ENCODE measurements around the gene HINT2.

The HINT2 gene

GRCh38 chr9:35800530-35800929 lies 14.3 kb downstream of the HINT2 start:
- Histone ChIP-seq H3K27me3 (ENCODE audit: control insufficient read depth, low read length) (no peaks in the 10 kb centered on the region), H3K4me2 (ENCODE audit: low read length) (no peak overlapping the region), H3K27ac (ENCODE audit: low read depth, low read length) (no peak overlapping the region)

GRCh38 chr9:35798658-35799374 lies 16.0 kb downstream of the HINT2 start:
- H3K4me3 ChIP-seq (ENCODE audit: low read length): no peak overlapping the region
- no peaks in the 10 kb centered on the region for H3K4me1 ChIP-seq (ENCODE audit: control insufficient read depth, low read length)
- no peaks in the 10 kb centered on the region for H3K9me2 ChIP-seq (replicated peaks; ENCODE audit: control insufficient read depth, low read length)
- no peaks in the 10 kb centered on the region for H3F3A ChIP-seq (ENCODE audit: control insufficient read depth, insufficient read depth)
- H4K20me1 ChIP-seq (ENCODE audit: control insufficient read depth, insufficient read depth, low read depth, low read length): no peaks in the 10 kb centered on the region
- no peaks in the 10 kb centered on the region for H3K27me3 ChIP-seq (ENCODE audit: control insufficient read depth, low read length)
- TF ChIP-seq CTCF (IDR thresholded peaks at IDR 0.05; ENCODE audit: low read depth, low read length, poor library complexity, severe bottlenecking): no peak
- TF ChIP-seq EZH2phosphoT487 (IDR thresholded peaks at IDR 0.05; ENCODE audit: borderline replicate concordance, low read length): no peak
- H3K27ac ChIP-seq (ENCODE audit: low read depth, low read length): no peak overlapping the region
- H3K4me2 ChIP-seq (ENCODE audit: low read length): no peak overlapping the region
- H3K36me3 ChIP-seq (ENCODE audit: control insufficient read depth, low read length): no peaks in the 10 kb centered on the region
- no peaks in the 10 kb centered on the region for H3K79me2 ChIP-seq (ENCODE audit: control insufficient read depth, low read length)
- H3K9me3 ChIP-seq (ENCODE audit: control insufficient read depth, insufficient read depth, low read length): no peaks in the 10 kb centered on the region

More at GRCh38 chr9:35800530-35800929, 14.3 kb downstream of the HINT2 start:
- H4K20me1 ChIP-seq (ENCODE audit: control insufficient read depth, insufficient read depth, low read depth, low read length): no peaks in the 10 kb centered on the region
- no peaks in the 10 kb centered on the region for H3K4me1 ChIP-seq (ENCODE audit: control insufficient read depth, low read length)
- no peaks in the 10 kb centered on the region for H3K36me3 ChIP-seq (ENCODE audit: control insufficient read depth, low read length)
- TF ChIP-seq EZH2phosphoT487 (IDR thresholded peaks at IDR 0.05; ENCODE audit: borderline replicate concordance, low read length) (no peak), CTCF (IDR thresholded peaks at IDR 0.05; ENCODE audit: low read depth, low read length, poor library complexity, severe bottlenecking) (no peak)
- no peaks in the 10 kb centered on the region for H3K79me2 ChIP-seq (ENCODE audit: control insufficient read depth, low read length)
- no peaks in the 10 kb centered on the region for H3K9me3 ChIP-seq (ENCODE audit: control insufficient read depth, insufficient read depth, low read length)
- no peak overlapping the region for H3K4me3 ChIP-seq (ENCODE audit: low read length)
- H3F3A ChIP-seq (ENCODE audit: control insufficient read depth, insufficient read depth): no peaks in the 10 kb centered on the region
- no peaks in the 10 kb centered on the region for H3K9me2 ChIP-seq (replicated peaks; ENCODE audit: control insufficient read depth, low read length)

DNA sequence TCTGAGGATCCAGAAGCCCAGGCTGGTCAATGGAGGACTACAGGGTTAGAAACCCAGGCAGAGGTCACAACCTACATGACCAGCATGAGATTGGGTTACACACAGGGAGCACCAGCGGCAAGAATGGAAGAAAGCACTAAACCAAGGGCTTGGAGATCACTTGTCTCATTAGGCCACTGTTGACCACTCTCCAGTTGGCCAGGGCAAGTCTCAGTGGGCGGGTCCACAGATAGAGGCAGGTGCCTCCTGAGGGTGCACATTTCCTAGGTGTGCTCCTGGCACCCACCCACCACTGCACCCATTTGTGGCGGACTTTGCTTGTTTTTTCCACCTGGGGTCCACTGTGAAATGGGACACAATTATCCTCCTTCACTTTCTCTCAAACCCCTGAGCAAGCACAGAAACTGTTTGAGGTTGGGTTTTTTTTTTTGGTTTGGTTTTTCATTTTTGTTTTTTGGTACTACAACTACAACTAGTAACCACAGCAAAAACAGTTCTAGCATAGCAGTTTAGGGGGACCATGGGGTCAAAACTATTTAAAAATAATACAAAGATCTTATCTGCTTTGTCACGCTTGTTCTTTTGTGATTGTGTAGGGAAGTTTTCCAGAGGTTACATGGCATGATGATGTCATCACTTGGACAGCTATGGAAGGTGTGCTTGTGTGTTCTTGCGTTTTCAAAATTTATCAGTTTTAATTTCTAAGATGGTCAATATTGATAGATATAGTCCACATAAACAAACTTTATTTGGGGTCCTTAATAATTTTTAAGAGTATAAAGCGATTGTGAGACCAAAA lies 17.3 kb downstream of the HINT2 start:
- H3K36me3 ChIP-seq (ENCODE audit: control insufficient read depth, low read length): no peaks in the 10 kb centered on the region
- H4K20me1 ChIP-seq (ENCODE audit: control insufficient read depth, insufficient read depth, low read depth, low read length): no peaks in the 10 kb centered on the region
- H3K9me3 ChIP-seq (ENCODE audit: control insufficient read depth, insufficient read depth, low read length): no peaks in the 10 kb centered on the region
- TF ChIP-seq EZH2phosphoT487 (IDR thresholded peaks at IDR 0.05; ENCODE audit: borderline replicate concordance, low read length) (no peak), CTCF (IDR thresholded peaks at IDR 0.05; ENCODE audit: low read depth, low read length, poor library complexity, severe bottlenecking) (no peak)
- H3K4me1 ChIP-seq (ENCODE audit: control insufficient read depth, low read length): no peaks in the 10 kb centered on the region
- H3K4me2 ChIP-seq (ENCODE audit: low read length): no peak overlapping the region
- H3K27me3 ChIP-seq (ENCODE audit: control insufficient read depth, low read length): no peaks in the 10 kb centered on the region
- no peak overlapping the region for H3K27ac ChIP-seq (ENCODE audit: low read depth, low read length)
- no peaks in the 10 kb centered on the region for H3K9me2 ChIP-seq (replicated peaks; ENCODE audit: control insufficient read depth, low read length)
- no peak overlapping the region for H3K4me3 ChIP-seq (ENCODE audit: low read length)
- no peaks in the 10 kb centered on the region for H3K79me2 ChIP-seq (ENCODE audit: control insufficient read depth, low read length)
- no peaks in the 10 kb centered on the region for H3F3A ChIP-seq (ENCODE audit: control insufficient read depth, insufficient read depth)
